HUES64 (cell line): ENCODE data around the gene ENTREP3.
A peak's percentile ranks its signal among the peaks of the same experiment; 100 is the strongest.
"Not testable (repeated sequence)": the region's sequence is repeated elsewhere in the genome, so short reads cannot be mapped to it uniquely, and the experiment has no call there.

ENCODE experiments used
- H3K27ac ChIP-seq: 2 replicates; pipeline ENCODE4 v1.7.0; 2013; ENCODE audit warnings: low read depth, low read length, inconsistent platforms
- H3K27me3 ChIP-seq: 2 replicates; pipeline ENCODE4 v1.6.1; 2013; ENCODE audit warnings: mild to moderate bottlenecking, low read length; ENCODE audit not compliant: insufficient read depth
- H3K36me3 ChIP-seq: 2 replicates; pipeline ENCODE4 v1.6.1; 2013; ENCODE audit warnings: mild to moderate bottlenecking, low read length; ENCODE audit not compliant: insufficient read depth
- H3K4me1 ChIP-seq: 2 replicates; pipeline ENCODE4 v1.6.1; 2013; ENCODE audit warnings: mild to moderate bottlenecking, low read length, moderate library complexity; ENCODE audit not compliant: insufficient read depth
- H3K4me3 ChIP-seq: 2 replicates; pipeline ENCODE4 v1.5.1; 2013; ENCODE audit warnings: mild to moderate bottlenecking, low read length, moderate library complexity
- H3K9ac ChIP-seq: 2 replicates; pipeline ENCODE4 v1.6.1; 2013; ENCODE audit warnings: mild to moderate bottlenecking, low read depth, low read length
- H3K9me3 ChIP-seq: 2 replicates; pipeline ENCODE4 v1.6.1; 2013; ENCODE audit warnings: low read depth, low read length; ENCODE audit not compliant: insufficient read depth
- WGBS: fragments of 150-250, 120-280 bp; methylation state at CpG from one replicate; pipeline ENCODE4 v1.1.7; 2013; ENCODE audit warnings: missing lambda C conversion rate; 5-methylcytosine and 5-hydroxymethylcytosine counted together

Gene ENTREP3

GRCh38 chr1:155218854-155219591 lies 36.3 kb downstream of the ENTREP3 start:
- Histone ChIP-seq H3K9ac (no peak overlapping the region), H3K4me3 (peak overlapping the region; percentile 32)

GRCh38 chr1:155214702-155215101 lies 40.6 kb downstream of the ENTREP3 start:
- not testable (repeated sequence) for H3K4me1 ChIP-seq, H3K9ac ChIP-seq, H3K27me3 ChIP-seq, H3K27ac ChIP-seq, H3K4me3 ChIP-seq, H3K9me3 ChIP-seq
- H3K36me3 ChIP-seq: peaks cover 11% of the 10 kb centered on the region; the same call in 1 of the 2 replicates
- 86% methylated on average over 2 of the region's 10 CpGs for WGBS

More at GRCh38 chr1:155218854-155219591, 36.3 kb downstream of the ENTREP3 start:
- Histone ChIP-seq H3K27ac (no peak overlapping the region; the same call in 1 of the 2 replicates), H3K27me3 (no peaks in the 10 kb centered on the region), H3K4me1 (0 out of 2 replicates have a peak, but pooled peaks cover 5% of the 10 kb centered on the region), H3K9me3 (no peaks in the 10 kb centered on the region), H3K36me3 (peaks cover 9% of the 10 kb centered on the region; the same call in 1 of the 2 replicates)
- WGBS: 69% methylated on average over 6 of the region's 7 CpGs

DNA sequence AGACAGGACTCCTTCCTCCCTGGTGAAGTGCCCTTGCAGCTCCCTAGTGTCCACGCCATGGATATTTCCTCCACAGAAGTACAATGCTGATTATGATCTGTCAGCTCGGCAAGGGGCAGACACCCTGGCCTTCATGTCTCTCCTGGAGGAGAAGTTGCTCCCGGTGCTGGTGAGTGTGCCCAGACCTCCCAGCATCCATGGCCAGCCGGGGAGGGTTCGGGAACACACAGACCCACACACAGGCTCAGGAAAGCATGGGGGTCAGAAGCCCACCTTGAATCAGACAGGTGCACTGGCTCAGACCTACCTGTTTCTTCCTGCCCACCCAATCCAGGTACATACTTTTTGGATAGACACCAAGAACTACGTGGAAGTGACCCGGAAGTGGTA lies 43.2 kb downstream of the ENTREP3 start:
- 95% methylated on average over 5 of the region's 7 CpGs for WGBS
- H3K27me3 ChIP-seq, H3K9me3 ChIP-seq, H3K9ac ChIP-seq, H3K4me3 ChIP-seq, H3K27ac ChIP-seq: not testable (repeated sequence)
- Histone ChIP-seq H3K36me3 (peaks cover 11% of the 10 kb centered on the region; the same call in 1 of the 2 replicates), H3K4me1 (peaks cover 16% of the 10 kb centered on the region; the same call in 1 of the 2 replicates)

GRCh38 chr1:155211381-155212050 lies 43.8 kb downstream of the ENTREP3 start:
- Histone ChIP-seq H3K4me1 (peaks cover 18% of the 10 kb centered on the region; the same call in 1 of the 2 replicates), H3K36me3 (peaks cover 11% of the 10 kb centered on the region; the same call in 1 of the 2 replicates)
- H3K27ac ChIP-seq, H3K9me3 ChIP-seq, H3K4me3 ChIP-seq, H3K9ac ChIP-seq, H3K27me3 ChIP-seq: not testable (repeated sequence)
- 93% methylated on average over 13 of the region's 13 CpGs for WGBS

GRCh38 chr1:155210314-155211104 lies 44.8 kb downstream of the ENTREP3 start:
- H3K9ac ChIP-seq: no peak overlapping the region

GRCh38 chr1:155209312-155209721 lies 46.0 kb downstream of the ENTREP3 start:
- peak overlapping the region; percentile 99 for H3K27ac ChIP-seq
- peak overlapping the region; percentile 99 for H3K4me3 ChIP-seq
- peak overlapping the region; percentile 97 for H3K9ac ChIP-seq
- peaks cover 10% of the 10 kb centered on the region; the same call in 1 of the 2 replicates for H3K36me3 ChIP-seq
- no peaks in the 10 kb centered on the region for H3K27me3 ChIP-seq
- 3% methylated on average over 13 of the region's 13 CpGs for WGBS
- H3K4me1 ChIP-seq: peaks cover 18% of the 10 kb centered on the region; the same call in 1 of the 2 replicates
- no peaks in the 10 kb centered on the region for H3K9me3 ChIP-seq

More at GRCh38 chr1:155210314-155211104, 44.8 kb downstream of the ENTREP3 start:
- 86% methylated on average over 3 of the region's 4 CpGs for WGBS
- Histone ChIP-seq H3K4me3 (peak overlapping the region; percentile 99; the same call in 1 of the 2 replicates), H3K27ac (no peak overlapping the region), H3K4me1 (peaks cover 18% of the 10 kb centered on the region; the same call in 1 of the 2 replicates), H3K9me3 (no peaks in the 10 kb centered on the region), H3K36me3 (peaks cover 8% of the 10 kb centered on the region; the same call in 1 of the 2 replicates), H3K27me3 (no peaks in the 10 kb centered on the region)

GRCh38 chr1:155208541-155209311 lies 46.6 kb downstream of the ENTREP3 start, which contains the start of gene MTX1:
Gene MTX1 (plus strand): TSS chr1:155208695. CDS start chr1:155208805, 110 bp downstream.
- no peaks in the 10 kb centered on the region for H3K9me3 ChIP-seq
- H3K4me3 ChIP-seq: peak within 1 kb of the TSS; percentile 99
- peaks cover 15% of the 10 kb centered on the region for H3K36me3 ChIP-seq
- H3K9ac ChIP-seq: peak within 1 kb of the TSS; percentile 97
- no peaks in the 10 kb centered on the region for H3K27me3 ChIP-seq
- peaks cover 18% of the 10 kb centered on the region; the same call in 1 of the 2 replicates for H3K4me1 ChIP-seq
- WGBS: under 1% methylated on average over 64 of the region's 64 CpGs
- H3K27ac ChIP-seq: peak within 1 kb of the TSS; percentile 99

DNA sequence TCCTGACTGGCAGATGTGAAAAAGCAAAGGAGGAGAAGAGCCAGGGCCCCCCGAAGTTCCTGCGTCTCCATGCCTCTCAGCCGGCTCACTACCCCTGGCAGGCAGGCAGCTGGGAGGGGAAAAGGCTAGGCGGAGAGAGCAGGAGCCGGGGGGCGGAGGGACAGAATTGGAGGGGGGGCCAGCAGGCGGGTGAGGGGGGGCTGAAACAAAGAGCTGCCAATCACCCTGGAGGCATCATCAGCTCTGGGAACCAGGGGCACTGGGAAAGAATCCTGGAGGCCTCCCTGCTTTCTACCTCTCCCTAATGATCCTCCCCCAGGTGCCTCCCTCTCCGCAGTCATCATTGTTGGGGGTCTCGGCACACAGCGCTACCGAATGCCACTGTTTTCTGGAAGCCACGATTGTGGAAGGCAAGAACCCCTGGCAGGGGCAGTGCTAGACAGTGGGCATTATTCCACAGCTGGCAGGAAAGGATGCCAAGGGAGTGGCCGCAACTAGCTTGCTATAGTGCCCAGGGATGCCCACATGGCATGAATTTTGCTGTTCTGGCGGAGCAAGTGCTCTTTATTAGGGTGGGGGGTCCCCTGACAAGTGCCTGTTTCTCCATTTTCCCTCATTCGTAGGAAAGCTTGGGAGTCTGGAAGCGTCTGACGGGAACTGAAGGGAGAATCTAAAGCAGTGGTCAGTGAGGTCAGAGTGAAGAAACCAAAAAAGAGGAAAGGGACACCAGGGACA lies 47.3 kb downstream of the ENTREP3 start, which contains the start of gene THBS3:
Gene THBS3 (minus strand): TSS at position 92 of the 735 bp plus-strand sequence. CDS start 21 bp downstream, at position 71.
- H3K36me3 ChIP-seq: peaks cover 21% of the 10 kb centered on the region
- H3K4me3 ChIP-seq: peak within 1 kb of the TSS; percentile 99
- peak within 1 kb of the TSS; percentile 97 for H3K9ac ChIP-seq
- H3K9me3 ChIP-seq: no peaks in the 10 kb centered on the region
- 6% methylated on average over 17 of the region's 17 CpGs for WGBS
- H3K27ac ChIP-seq: peak within 1 kb of the TSS; percentile 99
- H3K27me3 ChIP-seq: no peaks in the 10 kb centered on the region
- peaks cover 18% of the 10 kb centered on the region; the same call in 1 of the 2 replicates for H3K4me1 ChIP-seq

- peak overlapping the region; percentile 99 for H3K4me3 ChIP-seq
- H3K9ac ChIP-seq: peak overlapping the region; percentile 67
- no peaks in the 10 kb centered on the region for H3K27me3 ChIP-seq
- peaks cover 18% of the 10 kb centered on the region; the same call in 1 of the 2 replicates for H3K4me1 ChIP-seq
- peaks cover 30% of the 10 kb centered on the region for H3K36me3 ChIP-seq
- WGBS: 9% methylated on average over 13 of the region's 13 CpGs
- peak overlapping the region; percentile 53; the same call in 1 of the 2 replicates for H3K27ac ChIP-seq
- no peaks in the 10 kb centered on the region for H3K9me3 ChIP-seq
Measured at GRCh38 chr1:155206891-155207805, 48.1 kb downstream of the ENTREP3 start.
